Measurements from ENCODE around the gene SSU72.

GRCh38 chr1:1527092-1527816 lies 47.4 kb downstream of the SSU72 start:
- TF ChIP-seq CTCF (IDR thresholded peaks at IDR 0.05) = no peak
- no peak for TF ChIP-seq POLR2A (IDR thresholded peaks at IDR 0.05)
